Stimulated activated CD8-positive, alpha-beta memory T cell treated with anti-CD3 and anti-CD28 coated beads, Interleukin-4, amount 100 ng/mL, for 4 hours (primary cell): ENCODE results near the gene CLEC2A.
A peak's percentile ranks its signal among the peaks of the same experiment; 100 is the strongest.
"Not testable (repeated sequence)": the region's sequence is repeated elsewhere in the genome, so short reads cannot be mapped to it uniquely, and the experiment has no call there.

Experiments
- DNase-seq, 2 donors: peaks; one replicate each; pipeline ENCODE4 v3.0.0-alpha.2; 2020; ENCODE audit warnings: low read depth in 2 of 2, low spot score in 1 of 2

The CLEC2A gene, protein sequence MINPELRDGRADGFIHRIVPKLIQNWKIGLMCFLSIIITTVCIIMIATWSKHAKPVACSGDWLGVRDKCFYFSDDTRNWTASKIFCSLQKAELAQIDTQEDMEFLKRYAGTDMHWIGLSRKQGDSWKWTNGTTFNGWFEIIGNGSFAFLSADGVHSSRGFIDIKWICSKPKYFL

GRCh38 chr12:9932270-9932669 lies at the start of gene CLEC2A:
Gene CLEC2A (minus strand): TSS chr12:9932370. CDS start chr12:9932329, 41 bp downstream.
- no peak for DNase-seq

- no peak for DNase-seq
Observed at GRCh38 chr12:9980126-9980525, 48.0 kb upstream of the CLEC2A start.

GRCh38 chr12:9977916-9978315 lies 45.7 kb upstream of the CLEC2A start:
- DNase-seq: no peak

DNA sequence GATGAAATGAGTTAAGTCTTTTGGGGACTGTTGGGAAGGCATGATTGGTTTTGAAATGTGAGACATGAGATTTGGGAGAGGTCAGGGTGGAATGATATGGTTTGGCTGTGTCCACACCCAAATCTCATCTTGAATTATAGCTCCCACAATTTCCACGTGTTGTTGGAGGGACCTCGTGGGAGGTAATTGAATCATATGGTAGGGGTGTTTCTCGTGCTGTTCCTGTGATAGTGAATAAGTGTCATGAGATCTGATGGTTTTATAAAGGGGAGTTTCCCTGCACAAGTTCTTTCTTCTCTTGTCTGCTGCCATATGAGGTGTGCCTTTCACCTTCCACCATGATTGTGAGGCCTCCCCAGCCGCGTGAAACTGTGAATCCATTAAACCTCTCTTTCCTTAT lies 44.5 kb upstream of the CLEC2A start:
- DNase-seq: not testable (repeated sequence)

DNA sequence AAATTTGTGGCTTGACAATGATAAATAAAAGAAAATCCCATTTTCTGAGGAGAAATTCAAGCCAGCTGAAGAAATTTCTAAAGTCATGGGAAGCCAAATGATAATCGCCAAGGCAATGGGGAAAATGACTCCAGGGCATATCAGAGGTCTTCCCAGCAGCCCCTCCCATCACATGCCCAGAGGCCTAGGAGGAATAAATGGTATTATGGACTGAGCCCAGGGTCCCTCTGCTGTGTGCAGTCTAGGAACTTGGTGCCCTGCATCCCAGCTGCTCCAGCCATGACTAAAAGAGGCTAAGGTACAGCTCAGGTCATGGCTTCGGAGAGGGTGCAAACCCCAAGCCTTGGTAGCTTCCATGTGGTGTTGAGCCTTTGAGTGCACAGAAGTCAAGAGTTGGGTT lies 43.4 kb upstream of the CLEC2A start:
- DNase-seq: no peak

DNA sequence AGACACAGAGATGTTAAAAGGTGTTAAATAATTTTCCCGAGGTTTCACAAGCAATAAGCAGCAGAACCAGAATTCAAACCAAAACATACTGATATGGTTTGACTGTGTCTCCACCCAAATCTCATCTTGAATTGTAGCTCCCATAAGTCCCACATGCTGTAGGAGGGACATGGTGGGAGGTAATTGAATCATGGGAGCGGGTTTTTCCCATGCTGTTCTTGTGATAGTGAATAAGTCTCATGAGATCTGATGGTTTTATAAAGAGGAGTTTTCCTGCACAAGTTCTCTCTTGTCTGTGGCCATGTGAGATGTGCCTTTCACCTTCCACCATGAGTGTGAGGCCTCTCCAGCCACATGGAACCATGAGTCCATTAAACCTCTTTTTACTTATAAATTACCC lies 42.6 kb upstream of the CLEC2A start:
- not testable (repeated sequence) for DNase-seq

- no peak for DNase-seq
Observed at GRCh38 chr12:9973949-9974348, 41.8 kb upstream of the CLEC2A start.

DNA sequence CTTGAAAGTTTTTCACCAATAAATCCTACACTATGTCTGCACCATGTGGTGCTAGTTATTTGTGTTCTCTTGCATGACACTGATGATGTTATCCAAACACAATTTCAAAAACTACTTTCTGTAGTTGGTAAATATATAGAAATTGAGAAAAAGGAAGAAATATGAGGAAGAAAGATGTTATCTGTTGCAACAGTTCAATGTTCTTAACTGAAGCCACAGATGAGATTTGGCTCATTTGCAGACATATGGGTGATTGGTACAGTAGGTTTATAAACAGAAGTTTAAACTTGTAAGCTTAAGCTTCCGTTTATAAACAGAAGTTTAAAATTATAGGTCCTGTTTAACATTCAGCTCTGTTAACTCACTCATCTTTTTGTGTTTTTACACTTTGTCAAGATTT lies 39.0 kb upstream of the CLEC2A start, which contains the start of gene CLEC12A:
Gene CLEC12A (plus strand): TSS at position 229 of the 400 bp plus-strand sequence. CDS start 188 bp downstream, outside the sequence.
- DNase-seq: no peak

DNA sequence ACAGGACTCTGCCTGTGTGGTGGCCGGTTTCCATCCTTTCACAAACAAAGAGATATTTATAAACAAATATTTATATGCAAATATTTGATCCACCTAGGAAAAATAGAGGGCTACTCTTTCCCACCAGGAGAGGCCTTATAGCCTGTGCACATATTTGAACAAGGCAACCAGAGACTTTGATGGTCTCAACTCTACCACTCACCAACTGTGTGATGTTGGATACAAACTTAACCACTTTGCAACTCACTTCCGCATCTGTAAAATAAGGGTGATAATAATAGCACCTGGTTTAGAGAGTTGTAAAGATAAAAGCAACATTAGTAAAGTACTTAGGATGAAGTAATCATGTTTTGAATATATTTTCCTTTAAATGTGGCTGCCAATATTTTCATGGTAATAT lies 37.5 kb upstream of the CLEC2A start:
- DNase-seq: no peak

- no peak for DNase-seq
Observed at GRCh38 chr12:9961901-9962300, 29.7 kb upstream of the CLEC2A start.

DNA sequence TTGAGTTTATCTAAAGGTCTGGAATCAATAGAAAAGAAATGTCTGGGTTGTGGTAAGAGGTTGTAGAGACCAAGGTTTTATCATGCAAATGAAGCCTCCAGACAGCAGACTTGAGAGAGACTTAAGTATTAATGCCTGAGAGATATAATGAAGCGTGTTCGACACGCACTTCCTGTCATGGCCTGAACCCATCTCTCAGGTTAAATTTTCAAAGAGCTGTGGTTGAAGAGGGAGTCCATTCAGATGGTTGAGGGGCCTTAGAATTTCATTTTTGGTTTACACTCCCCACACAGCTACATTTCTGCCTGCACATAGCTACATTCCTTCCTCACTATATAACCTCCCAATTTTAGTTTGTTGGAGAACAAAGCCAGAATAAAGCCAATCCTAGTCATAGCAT lies 28.9 kb upstream of the CLEC2A start:
- no peak for DNase-seq

DNA sequence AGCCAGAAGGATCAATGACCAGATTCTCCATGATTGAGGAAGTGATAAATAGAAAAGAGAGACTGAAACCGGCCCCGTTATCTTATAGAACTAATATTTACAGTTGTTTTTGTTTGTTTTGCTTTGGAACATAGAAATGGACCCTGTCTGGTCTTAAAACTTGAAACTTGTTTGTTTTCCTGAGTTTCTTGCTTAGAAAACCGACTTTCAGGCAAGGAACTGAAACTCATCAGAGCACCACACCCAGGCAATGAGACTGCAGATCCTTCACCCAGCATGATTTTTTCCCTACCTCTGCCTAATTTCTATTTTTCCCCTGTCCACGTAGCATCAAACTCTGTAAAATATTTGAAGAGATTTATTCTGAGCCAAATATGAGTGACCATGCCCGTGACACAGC lies 28.4 kb upstream of the CLEC2A start:
- no peak for DNase-seq

GRCh38 chr12:9957834-9958233 lies 25.7 kb upstream of the CLEC2A start:
- no peak for DNase-seq

DNA sequence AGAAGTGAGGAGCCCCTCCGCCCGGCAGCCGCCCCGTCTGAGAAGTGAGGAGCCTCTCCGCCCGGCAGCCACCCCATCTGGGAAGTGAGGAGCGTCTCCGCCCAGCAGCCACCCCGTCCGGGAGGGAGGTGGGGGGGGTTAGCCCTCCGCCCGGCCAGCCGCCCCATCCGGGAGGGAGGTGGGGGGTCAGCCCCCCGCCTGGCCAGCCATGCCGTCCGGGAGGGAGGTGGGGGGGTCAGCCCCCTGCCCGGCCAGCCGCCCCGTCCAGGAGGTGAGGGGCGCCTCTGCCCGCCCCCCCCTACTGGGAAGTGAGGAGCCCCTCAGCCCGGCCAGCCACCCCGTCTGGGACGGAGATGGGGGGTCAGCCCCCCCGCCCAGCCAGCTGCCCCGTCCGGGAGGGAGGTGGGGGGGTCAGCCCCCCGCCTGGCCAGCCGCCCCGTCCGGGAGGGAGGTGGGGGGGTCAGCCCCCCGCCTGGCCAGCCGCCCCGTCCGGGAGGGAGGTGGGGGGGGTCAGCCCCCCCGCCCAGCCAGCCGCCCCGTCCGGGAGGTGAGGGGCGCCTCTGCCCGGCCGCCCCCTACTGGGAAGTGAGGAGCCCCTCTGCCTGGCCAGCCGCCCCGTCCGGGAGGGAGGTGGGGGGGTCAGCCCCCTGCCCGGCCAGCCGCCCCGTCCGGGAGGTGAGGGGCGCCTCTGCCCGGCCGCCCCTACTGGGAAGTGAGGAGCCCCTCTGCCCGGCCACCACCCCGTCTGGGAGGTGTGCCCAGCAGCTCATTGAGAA lies 21.0 kb upstream of the CLEC2A start:
- DNase-seq: not testable (repeated sequence)

GRCh38 chr12:9951026-9951675 lies 19.0 kb upstream of the CLEC2A start:
- DNase-seq: peak in 1 of 2 donors; percentile 6

DNA sequence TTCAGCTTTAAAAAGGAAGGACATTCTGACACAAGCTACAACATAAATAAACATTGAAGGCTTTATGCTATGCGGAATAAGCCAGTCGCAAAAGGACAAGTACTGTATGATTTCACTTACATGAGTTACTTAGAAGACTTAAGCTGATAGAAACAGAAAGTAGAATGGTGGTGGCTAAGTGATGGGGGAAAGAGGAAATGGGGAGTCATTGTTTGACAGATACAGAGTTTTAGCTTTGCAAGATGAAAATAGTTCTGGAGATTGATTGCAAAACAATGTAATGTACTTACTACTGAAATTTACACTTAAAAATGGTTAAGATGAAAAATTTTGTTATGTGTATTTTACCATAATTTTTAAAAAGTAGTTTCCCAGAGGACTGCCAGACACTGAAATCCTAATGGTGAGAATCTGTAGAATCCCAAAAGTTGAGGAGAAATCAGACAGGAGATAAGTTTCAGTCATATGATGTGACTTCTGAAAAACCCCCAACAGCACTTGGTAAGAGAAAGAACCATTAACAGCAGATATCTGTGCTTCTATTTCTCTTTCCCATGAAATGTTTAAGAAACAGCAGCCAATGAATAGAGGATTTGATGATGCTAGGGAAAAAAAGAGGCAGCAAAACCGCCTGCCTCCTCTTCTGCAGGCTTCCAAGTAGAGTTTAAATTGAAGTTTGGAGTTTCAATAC lies 16.6 kb upstream of the CLEC2A start:
- DNase-seq: no peak

- no peak for DNase-seq
Observed at GRCh38 chr12:9947674-9948073, 15.5 kb upstream of the CLEC2A start.

DNA sequence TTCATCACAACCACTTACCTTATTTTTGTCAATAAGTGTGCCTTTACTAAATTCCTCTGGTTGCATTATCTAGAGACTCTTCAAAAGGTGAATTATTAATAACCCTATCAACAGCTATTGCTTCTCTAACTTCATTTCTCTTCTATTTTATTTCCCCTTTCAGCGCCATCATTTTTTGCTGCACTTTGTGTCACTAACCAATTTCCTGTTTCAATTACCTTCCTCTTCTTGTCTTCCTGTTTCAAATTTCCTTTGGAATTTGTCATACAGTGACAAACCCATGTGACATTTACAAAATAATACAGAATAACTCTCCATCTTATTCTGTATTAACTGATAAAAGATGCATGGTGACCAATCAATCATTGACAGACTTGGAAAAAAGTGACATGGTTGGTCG lies 12.2 kb upstream of the CLEC2A start:
- DNase-seq: no peak

- no peak for DNase-seq
Observed at GRCh38 chr12:9943240-9943639, 11.1 kb upstream of the CLEC2A start.

- DNase-seq: no peak
Observed at GRCh38 chr12:9941838-9942237, 9.7 kb upstream of the CLEC2A start.

DNA sequence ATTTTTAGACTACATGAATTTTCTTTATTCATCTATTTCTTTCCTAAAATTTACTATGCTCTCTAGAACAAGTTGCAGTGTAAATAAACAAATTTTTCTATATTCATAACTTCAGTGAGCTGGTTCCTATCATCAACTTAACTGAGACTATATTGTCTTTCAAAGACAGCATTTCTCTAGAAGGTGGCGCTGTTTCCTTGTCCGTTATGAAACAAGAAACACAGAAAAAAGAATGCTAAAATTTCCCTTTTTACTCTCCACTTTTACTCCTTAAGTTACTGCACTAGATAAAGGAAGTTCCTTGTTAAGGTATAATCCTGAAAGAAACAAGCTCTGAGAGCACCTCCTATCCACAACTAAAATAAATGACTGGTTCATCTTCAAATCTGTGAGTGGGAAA lies 8.2 kb upstream of the CLEC2A start:
- DNase-seq: no peak

GRCh38 chr12:9936591-9936990 lies 4.4 kb upstream of the CLEC2A start:
- no peak for DNase-seq
